Adrenal gland (tissue), 5 donors: ENCODE results near the gene ZMYND10.
A peak's percentile ranks its signal among the peaks of the same experiment; 100 is the strongest.

Experiments
- POLR2A ChIP-seq, 2 donors: fragments of 450-650 bp; IDR thresholded peaks; one replicate each; pipeline ENCODE4 v1.6.1; 2017; ENCODE audit warnings: antibody characterized with exemption in 2 of 2, mild to moderate bottlenecking in 2 of 2, moderate library complexity in 1 of 2
- TF ChIP-seq, protein P1 (sequence below), 6 experiments: fragments of 450-650 bp in 4 of 6; fragments of 200-600 bp in 2 of 6; sonication (generic) in 1 of 6; IDR thresholded peaks; 1 replicate in 5 of 6; 2 replicates in 1 of 6; pipeline versions ENCODE4 v1.5.1 to v1.8.0; 2016 to 2021; ENCODE audit warnings: antibody characterized with exemption in 6 of 6, mild to moderate bottlenecking in 2 of 6, moderate library complexity in 1 of 6
- donor health status: DM: no; HTN: no; CAD: no.

GRCh38 chr3:50327943-50328691 lies 17.4 kb downstream of the ZMYND10 start, which contains the start of gene TUSC2:
- TF ChIP-seq, protein P1, sequence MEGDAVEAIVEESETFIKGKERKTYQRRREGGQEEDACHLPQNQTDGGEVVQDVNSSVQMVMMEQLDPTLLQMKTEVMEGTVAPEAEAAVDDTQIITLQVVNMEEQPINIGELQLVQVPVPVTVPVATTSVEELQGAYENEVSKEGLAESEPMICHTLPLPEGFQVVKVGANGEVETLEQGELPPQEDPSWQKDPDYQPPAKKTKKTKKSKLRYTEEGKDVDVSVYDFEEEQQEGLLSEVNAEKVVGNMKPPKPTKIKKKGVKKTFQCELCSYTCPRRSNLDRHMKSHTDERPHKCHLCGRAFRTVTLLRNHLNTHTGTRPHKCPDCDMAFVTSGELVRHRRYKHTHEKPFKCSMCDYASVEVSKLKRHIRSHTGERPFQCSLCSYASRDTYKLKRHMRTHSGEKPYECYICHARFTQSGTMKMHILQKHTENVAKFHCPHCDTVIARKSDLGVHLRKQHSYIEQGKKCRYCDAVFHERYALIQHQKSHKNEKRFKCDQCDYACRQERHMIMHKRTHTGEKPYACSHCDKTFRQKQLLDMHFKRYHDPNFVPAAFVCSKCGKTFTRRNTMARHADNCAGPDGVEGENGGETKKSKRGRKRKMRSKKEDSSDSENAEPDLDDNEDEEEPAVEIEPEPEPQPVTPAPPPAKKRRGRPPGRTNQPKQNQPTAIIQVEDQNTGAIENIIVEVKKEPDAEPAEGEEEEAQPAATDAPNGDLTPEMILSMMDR (IDR thresholded peaks at IDR 0.05) = no peak
- TF ChIP-seq POLR2A (IDR thresholded peaks at IDR 0.05) = peak; percentile 53 to 68
